Spleen (tissue), 11 donors: ENCODE results near the gene SETD7. TPM values are rescaled to one million over a fixed set of nuclear protein-coding genes. Genes with fewer than 3 reads are reported as not detected.

Source experiments
- DNase-seq: peaks from one replicate; pipeline ENCODE4 v3.0.0-alpha.2; 2020
- H3K27ac ChIP-seq, 8 donors: fragments of 200-600 bp; sonication (generic) in 7 of 8; 1 replicate in 4 of 8; 2 replicates in 4 of 8; pipeline versions ENCODE4 v1.5.0 to v1.8.0; 2016 to 2021; ENCODE audit warnings: inconsistent platforms in 4 of 8, mild to moderate bottlenecking in 4 of 8, moderate library complexity in 1 of 8
- H3K27me3 ChIP-seq, 7 donors: fragments of 200-600 bp; sonication (generic) in 6 of 7; replicated peaks in 1 of 7; 1 replicate in 4 of 7; 2 replicates in 3 of 7; pipeline versions ENCODE4 v1.5.0 to v1.8.0; 2016 to 2021; ENCODE audit warnings: inconsistent platforms in 3 of 7, mild to moderate bottlenecking in 1 of 7
- H3K36me3 ChIP-seq, 6 donors: fragments of 200-600 bp; sonication (generic) in 5 of 6; 1 replicate in 4 of 6; 2 replicates in 2 of 6; pipeline versions ENCODE4 v1.5.0 to v1.8.0; 2016 to 2021; ENCODE audit warnings: inconsistent platforms in 2 of 6
- H3K4me1 ChIP-seq, 6 donors: fragments of 200-600 bp; sonication (generic) in 5 of 6; 1 replicate in 3 of 6; 2 replicates in 3 of 6; pipeline versions ENCODE4 v1.5.0 to v1.8.0; 2016 to 2021; ENCODE audit warnings: inconsistent platforms in 3 of 6
- H3K4me3 ChIP-seq, 8 donors: fragments of 200-600 bp; sonication (generic) in 7 of 8; 1 replicate in 4 of 8; 2 replicates in 4 of 8; pipeline versions ENCODE4 v1.5.0 to v1.8.0; 2016 to 2021; ENCODE audit warnings: inconsistent platforms in 4 of 8, mild to moderate bottlenecking in 4 of 8, moderate library complexity in 2 of 8
- H3K9me3 ChIP-seq, 8 donors: fragments of 200-600 bp; sonication (generic) in 7 of 8; 1 replicate in 4 of 8; 2 replicates in 4 of 8; pipeline versions ENCODE4 v1.5.0 to v1.8.0; 2016 to 2021; ENCODE audit warnings: inconsistent platforms in 4 of 8
- POLR2A ChIP-seq, 3 donors: fragments of 450-650 bp; IDR thresholded peaks; one replicate each; pipeline ENCODE4 v1.5.1; 2017; ENCODE audit warnings: antibody characterized with exemption in 3 of 3, mild to moderate bottlenecking in 1 of 3
- POLR2AphosphoS5 ChIP-seq, 3 donors: sonication (generic); formaldehyde crosslinking; IDR thresholded peaks; one replicate each; pipeline ENCODE4 v1.5.1; 2017; ENCODE audit warnings: antibody characterized with exemption in 3 of 3
- WGBS, 5 donors: extraction: QIAGEN DNeasy Blood & Tissue Kit in 3 of 5; methylation state at CpG; one replicate each; pipeline versions ENCODE4 v1.1.5 to v1.1.7; 2013 to 2018; 5-methylcytosine and 5-hydroxymethylcytosine counted together
- intact Hi-C: fragments of 100-400 bp; cut with DNase I; formaldehyde crosslinking; loops from one replicate; pipeline ENCODE4 v1.15.0; 2023; ENCODE audit warnings: low total_unique reads
- polyA plus RNA-seq, 3 donors: library from polyadenylated mRNA; stranded (reverse); fragments of 200-250 nt; gene quantifications; one replicate each; pipeline ENCODE4 v1.2.1, GENCODE V29; 2013
- total RNA-seq, 7 donors: library from RNA; depleted of rRNA in 3 of 7; stranded (reverse); fragments of >200 nt in 3 of 7; fragmentation: NEBNext Ultra II Directional in 4 of 7; extraction: Animal tissue kit (Norgen Biotek cat#: 25700) in 4 of 7; gene quantifications; one replicate each; pipeline versions ENCODE4 v1.1.0 to v1.2.1, GENCODE V29; 2016 to 2021
- TF ChIP-seq, protein P1 (sequence below), 11 experiments: fragments of 200-600 bp in 7 of 11; fragments of 450-650 bp in 4 of 11; sonication (generic) in 4 of 11; IDR thresholded peaks in 8 of 11; conservative IDR thresholded peaks in 3 of 11; 1 replicate in 7 of 11; 2 replicates in 4 of 11; pipeline versions ENCODE4 v1.4.0 to v1.8.0; 2016 to 2021; ENCODE audit warnings: antibody characterized with exemption in 11 of 11, inconsistent platforms in 4 of 11, mild to moderate bottlenecking in 1 of 11
- donor health status: healthy with polysubstance abuse.
- donor health status: DM: no; HTN: no; CAD: no; lungs with moderate emphysema.
- donor health status: DM: no; HTN: no; CAD: no.
- donor health status: Bipolar disorder and iron deficiency.
- donor health status: healthy.
- donor health status: DM: no; HTN: no; CAD: no.
- donor health status: DM: yes; HTN: yes; CAD: no.

Gene SETD7
- total and polyA plus RNA-seq, 10 donors, result 5.0 to 45.4 (median 30.8) TPM

DNA sequence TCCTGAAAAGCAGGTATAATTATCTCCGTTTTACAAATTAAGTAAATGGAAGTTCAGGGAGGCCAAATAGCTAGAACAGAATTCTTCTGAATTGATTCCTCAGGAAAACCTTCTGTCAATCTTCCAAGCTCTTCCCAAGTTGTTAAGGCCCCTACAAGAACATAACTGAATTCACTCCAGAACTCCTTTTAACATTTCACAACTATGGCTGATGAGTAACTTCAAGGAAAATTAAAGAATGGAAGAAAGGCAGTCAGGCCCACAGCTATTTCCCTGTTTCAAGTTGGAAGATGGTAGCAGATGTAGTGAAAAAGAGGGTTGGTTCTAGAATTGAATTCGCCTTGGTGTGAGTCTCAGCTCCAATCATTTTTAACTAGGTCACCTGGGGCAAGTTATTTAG, 15.9 kb downstream of the SETD7 start:
- Histone ChIP-seq H3K36me3 (peaks cover 0 to 61% (median 4%) of the 10 kb centered on the region in 6 donors), H3K4me3 (no peak overlapping the region), H3K27me3 (no peaks in the 10 kb centered on the region), H3K27ac (no peak overlapping the region), H3K4me1 (no peaks in the 10 kb centered on the region), H3K9me3 (no peaks in the 10 kb centered on the region)
- intact Hi-C loops, result no loop called here
- WGBS, 5 donors, result 90 to 99% (median 96%) methylated on average over 2 of the region's 2 CpGs
- TF ChIP-seq, protein P1, sequence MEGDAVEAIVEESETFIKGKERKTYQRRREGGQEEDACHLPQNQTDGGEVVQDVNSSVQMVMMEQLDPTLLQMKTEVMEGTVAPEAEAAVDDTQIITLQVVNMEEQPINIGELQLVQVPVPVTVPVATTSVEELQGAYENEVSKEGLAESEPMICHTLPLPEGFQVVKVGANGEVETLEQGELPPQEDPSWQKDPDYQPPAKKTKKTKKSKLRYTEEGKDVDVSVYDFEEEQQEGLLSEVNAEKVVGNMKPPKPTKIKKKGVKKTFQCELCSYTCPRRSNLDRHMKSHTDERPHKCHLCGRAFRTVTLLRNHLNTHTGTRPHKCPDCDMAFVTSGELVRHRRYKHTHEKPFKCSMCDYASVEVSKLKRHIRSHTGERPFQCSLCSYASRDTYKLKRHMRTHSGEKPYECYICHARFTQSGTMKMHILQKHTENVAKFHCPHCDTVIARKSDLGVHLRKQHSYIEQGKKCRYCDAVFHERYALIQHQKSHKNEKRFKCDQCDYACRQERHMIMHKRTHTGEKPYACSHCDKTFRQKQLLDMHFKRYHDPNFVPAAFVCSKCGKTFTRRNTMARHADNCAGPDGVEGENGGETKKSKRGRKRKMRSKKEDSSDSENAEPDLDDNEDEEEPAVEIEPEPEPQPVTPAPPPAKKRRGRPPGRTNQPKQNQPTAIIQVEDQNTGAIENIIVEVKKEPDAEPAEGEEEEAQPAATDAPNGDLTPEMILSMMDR (IDR thresholded peaks at IDR 0.05 in 8 of 11, conservative IDR thresholded peaks at IDR 0.05 in 3 of 11), result no peak
- TF ChIP-seq POLR2AphosphoS5 (IDR thresholded peaks at IDR 0.05) (no peak), POLR2A (IDR thresholded peaks at IDR 0.05) (no peak)
- no peak for DNase-seq

DNA sequence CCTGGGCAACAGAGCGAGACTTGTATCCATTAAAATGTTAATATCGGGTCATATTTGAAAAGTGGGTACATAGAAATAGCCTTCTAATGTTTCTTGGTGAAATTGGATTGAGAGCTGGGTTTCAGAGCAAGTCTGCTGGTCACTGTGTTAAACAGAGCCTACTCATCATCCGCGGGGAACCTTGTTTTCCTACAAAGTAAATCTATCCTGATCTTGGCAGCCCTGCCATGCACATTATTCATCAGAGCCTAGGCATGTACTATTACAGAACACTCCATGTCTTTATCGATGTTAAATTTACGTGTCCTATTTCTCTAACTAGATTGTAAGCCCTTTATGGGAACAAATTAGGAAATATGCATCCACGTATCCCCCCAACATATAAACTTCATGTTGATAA, 18.7 kb downstream of the SETD7 start:
- Histone ChIP-seq H3K4me3 (no peak overlapping the region), H3K4me1 (no peaks in the 10 kb centered on the region), H3K36me3 (peaks cover 0 to 62% (median 10%) of the 10 kb centered on the region in 6 donors), H3K9me3 (no peaks in the 10 kb centered on the region), H3K27me3 (no peaks in the 10 kb centered on the region), H3K27ac (no peak overlapping the region)
- no peak for DNase-seq
- WGBS, 5 donors, result 94 to 98% (median 96%) methylated on average over 7 of the region's 7 CpGs
- intact Hi-C loops, result loop anchor here (10.0 kb wide), 1 partner anchor 502 kb away; no protein-coding TSS in a partner anchor
- TF ChIP-seq POLR2A (IDR thresholded peaks at IDR 0.05), result no peak
- TF ChIP-seq, protein P1 (IDR thresholded peaks at IDR 0.05 in 8 of 11, conservative IDR thresholded peaks at IDR 0.05 in 3 of 11), result no peak
- no peak for TF ChIP-seq POLR2AphosphoS5 (IDR thresholded peaks at IDR 0.05)

DNA sequence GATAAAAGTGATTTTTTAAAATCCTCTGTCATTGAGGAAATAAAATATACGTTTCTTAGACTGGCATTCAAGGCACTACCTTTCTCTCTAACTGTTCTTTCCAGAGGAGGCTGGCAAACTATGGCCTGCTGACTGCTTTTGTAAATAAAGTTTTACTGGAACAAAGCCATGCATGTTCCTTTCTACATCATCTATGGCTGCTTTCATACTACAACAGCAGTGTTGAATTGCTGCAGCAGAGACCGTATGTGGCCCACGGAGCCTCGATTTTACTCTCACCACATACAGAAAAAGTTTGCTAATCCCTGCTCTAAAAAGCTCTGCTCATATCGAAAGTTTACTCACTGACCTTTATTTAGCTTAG, 20.2 kb downstream of the SETD7 start:
- TF ChIP-seq POLR2A (IDR thresholded peaks at IDR 0.05) (no peak), POLR2AphosphoS5 (IDR thresholded peaks at IDR 0.05) (no peak)
- TF ChIP-seq, protein P1 (IDR thresholded peaks at IDR 0.05 in 8 of 11, conservative IDR thresholded peaks at IDR 0.05 in 3 of 11), result no peak
- 91 to 96% (median 92%) methylated on average over 5 of the region's 5 CpGs for WGBS, 5 donors
- intact Hi-C loops, result loop anchor here (10.0 kb wide), 1 partner anchor 501 kb away; no protein-coding TSS in a partner anchor
- DNase-seq, result no peak
- Histone ChIP-seq H3K4me3 (no peak overlapping the region), H3K4me1 (peaks cover 0 to 4% (median under 1%) of the 10 kb centered on the region in 6 donors), H3K27me3 (no peaks in the 10 kb centered on the region), H3K9me3 (no peaks in the 10 kb centered on the region), H3K27ac (no peak overlapping the region), H3K36me3 (peaks cover 0 to 55% (median 12%) of the 10 kb centered on the region in 6 donors)

DNA sequence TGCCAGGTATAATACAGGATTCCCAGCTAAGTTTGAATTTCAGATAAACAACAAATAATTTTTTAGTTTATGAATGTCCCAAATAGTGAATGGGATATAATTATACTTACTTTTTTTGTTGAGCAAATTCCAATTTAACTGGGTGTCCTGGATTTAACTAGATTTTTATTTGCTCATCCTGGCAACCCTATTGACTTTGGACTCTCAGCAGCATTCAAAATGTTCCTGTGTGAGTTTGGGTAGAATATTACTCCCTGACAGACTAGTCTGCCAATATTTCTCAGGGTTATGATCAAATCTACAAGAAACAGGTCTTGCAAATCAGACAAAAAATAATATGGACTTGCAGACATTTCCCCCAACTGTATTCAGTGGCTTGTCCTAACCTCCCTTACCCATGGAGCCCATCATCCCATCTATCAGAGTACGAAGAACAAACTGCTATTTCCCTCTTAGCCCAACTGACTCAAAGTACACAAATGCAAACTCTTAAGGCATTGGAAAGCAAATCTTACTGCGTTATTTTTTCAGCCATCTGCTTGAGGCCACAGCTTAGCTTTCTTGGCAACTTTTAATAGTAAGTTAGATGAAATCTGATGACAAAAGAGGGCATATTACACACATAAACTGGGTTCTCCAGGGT, 20.7 kb downstream of the SETD7 start:
- no peaks in the 10 kb centered on the region for H3K9me3 ChIP-seq
- TF ChIP-seq, protein P1 (IDR thresholded peaks at IDR 0.05 in 8 of 11, conservative IDR thresholded peaks at IDR 0.05 in 3 of 11), result no peak
- TF ChIP-seq POLR2A (IDR thresholded peaks at IDR 0.05) (no peak), POLR2AphosphoS5 (IDR thresholded peaks at IDR 0.05) (no peak)
- no peaks in the 10 kb centered on the region for H3K27me3 ChIP-seq
- 92 to 98% (median 95%) methylated on average over 2 of the region's 2 CpGs for WGBS, 5 donors
- DNase-seq, result no peak
- H3K4me3 ChIP-seq, result no peak overlapping the region
- no peak overlapping the region for H3K27ac ChIP-seq
- intact Hi-C loops, result loop anchor here (10.0 kb wide), 1 partner anchor 501 kb away; no protein-coding TSS in a partner anchor
- peaks cover 0 to 49% (median 12%) of the 10 kb centered on the region in 6 donors for H3K36me3 ChIP-seq
- H3K4me1 ChIP-seq, result peaks cover 0 to 8% (median 2%) of the 10 kb centered on the region in 6 donors
